Measurements from ENCODE around the gene NHLRC4. TPM values are rescaled to one million over a fixed set of nuclear protein-coding genes. Genes with fewer than 3 reads are reported as not detected.

The NHLRC4 gene
- total and polyA plus RNA-seq, 2 of the 4 experiments (the other 2 are of a cell fraction) = 0.72 to 0.84 TPM

DNA sequence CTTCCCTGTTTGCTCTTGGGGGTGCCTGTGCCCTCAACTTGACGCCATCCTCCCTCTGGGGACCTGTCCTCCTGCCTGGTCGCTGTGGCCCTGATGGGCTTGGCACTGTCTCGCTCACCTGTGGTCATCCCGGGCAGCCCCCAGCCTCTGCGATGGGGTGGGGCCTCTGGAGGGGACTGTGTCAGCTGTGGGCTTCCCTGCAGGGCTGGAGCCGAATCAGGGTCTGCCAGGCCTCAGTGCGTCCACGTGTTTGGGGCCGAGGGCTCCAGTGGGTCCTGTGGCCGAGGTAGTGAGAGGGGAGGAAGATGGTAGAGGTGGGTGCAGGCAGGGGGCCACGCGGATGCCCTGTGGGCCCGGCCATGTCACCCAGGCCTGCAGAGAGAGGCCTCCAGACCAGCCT lies 11.0 kb downstream of the NHLRC4 start:
- dilution Hi-C loops (cut with HindIII; ENCODE audit: low sequenced_read_pairs, unreplicated experiment) (no loop called here), in situ Hi-C loops (cut with MboI; ENCODE audit: low sequenced_read_pairs) (no loop called here), intact Hi-C loops (cut with micrococcal nuclease) (loop anchor here (2.0 kb wide), 1 partner anchor 83 kb away; no protein-coding TSS in a partner anchor)
- H3K4me3 ChIP-seq (ENCODE audit: insufficient read depth, low read depth, low read length) = no peak overlapping the region
- H3K27ac ChIP-seq (ENCODE audit: insufficient read depth, low read length) = no peak overlapping the region
- no peak overlapping the region for H2BK20ac ChIP-seq (ENCODE audit: low read depth, low read length)
- H3K14ac ChIP-seq (replicated peaks; ENCODE audit: low read depth, low read length) = no peak overlapping the region
- H3K4me1 ChIP-seq (ENCODE audit: control insufficient read depth, insufficient read depth, low read length) = no peaks in the 10 kb centered on the region
- no peak overlapping the region for H3K4me2 ChIP-seq (ENCODE audit: low read depth, low read length)
- H2AFZ ChIP-seq (replicated peaks; ENCODE audit: low read length, poor library complexity) = no peak overlapping the region
- H2BK120ac ChIP-seq (ENCODE audit: low read depth, low read length) = no peak overlapping the region
- no peak overlapping the region for H3K56ac ChIP-seq (ENCODE audit: extremely low read depth, insufficient read depth, low read length)
- no peak for TF ChIP-seq MAFK (IDR thresholded peaks at IDR 0.05; ENCODE audit: low read depth, low read length)
- TF ChIP-seq FOS (IDR thresholded peaks at IDR 0.05; ENCODE audit: low read depth, low read length) = no peak
- H3K27me3 ChIP-seq (ENCODE audit: control insufficient read depth, insufficient read depth, low read length) = no peaks in the 10 kb centered on the region
- no peak overlapping the region for H3K4ac ChIP-seq (ENCODE audit: low read depth, low read length)
- H3K9ac ChIP-seq (ENCODE audit: low read depth, low read length) = no peak overlapping the region
- H3K23ac ChIP-seq (ENCODE audit: low read depth, low read length) = no peak overlapping the region
- H3K9me1 ChIP-seq (ENCODE audit: insufficient read depth, low read length) = no peaks in the 10 kb centered on the region
- ChIA-PET POLR2A (ENCODE audit: unreplicated experiment) (no interaction called here), CTCF (no interaction called here)
- H3K18ac ChIP-seq (ENCODE audit: low read depth, low read length) = no peak overlapping the region
- H3K36me3 ChIP-seq (ENCODE audit: control insufficient read depth, insufficient read depth, low read length) = peaks cover 17% of the 10 kb centered on the region; the same call in 1 of the 2 replicates
- DNase-seq (no peak), ATAC-seq (ENCODE audit: low read depth) (no peak)
- H2AK9ac ChIP-seq (replicated peaks; ENCODE audit: low read depth, low read length, poor library complexity) = no peak overlapping the region
- H4K5ac ChIP-seq (ENCODE audit: low read depth, low read length) = no peak overlapping the region
- no peaks in the 10 kb centered on the region; the same call in 1 of the 2 replicates for H4K20me1 ChIP-seq (ENCODE audit: insufficient read depth, low read length)
- peaks cover 0 to 3% of the 10 kb centered on the region in 2 experiments; a peak in 1 of 4 replicates for H3K79me1 ChIP-seq (ENCODE audit: low read depth in 1 of 2, low read length in 2 of 2)
- H3K9me3 ChIP-seq (ENCODE audit: control insufficient read depth, insufficient read depth, low read length) = no peaks in the 10 kb centered on the region
- WGBS, 2 experiments (ENCODE audit: extremely low coverage in 2 of 2, insufficient read length in 1 of 2) = 92% methylated on average over 7 of the region's 13 CpGs; no CpG with 5 or more reads in 1 of the 2 experiments
- H2BK5ac ChIP-seq (ENCODE audit: low read depth, low read length, poor library complexity, severe bottlenecking) = no peak overlapping the region
- H4K8ac ChIP-seq (ENCODE audit: low read depth in 2 of 2, low read length in 2 of 2) = no peak overlapping the region
- H2AK5ac ChIP-seq (ENCODE audit: low read depth, low read length) = no peak overlapping the region
- H4K91ac ChIP-seq (ENCODE audit: insufficient read depth, low read depth, low read length) = no peak overlapping the region
- no peak overlapping the region for H2BK15ac ChIP-seq (ENCODE audit: low read depth, low read length)
- BruUV-seq (replicated peaks) = no TSS peak
